Neuronal stem cell (in vitro differentiated cells): ENCODE results near the gene CYB561D1.
A peak's percentile ranks its signal among the peaks of the same experiment; 100 is the strongest.

Experiments used
- DNase-seq: peaks from one replicate; pipeline ENCODE4 v3.0.0-alpha.2; 2013; ENCODE audit warnings: low spot score
- H2AFZ ChIP-seq: one replicate; pipeline ENCODE4 v1.6.1; 2013; ENCODE audit warnings: mild to moderate bottlenecking, low read length, inconsistent platforms
- H2AK5ac ChIP-seq: 2 replicates; pipeline ENCODE4 v1.6.1; 2013; ENCODE audit warnings: low read depth, mild to moderate bottlenecking, inconsistent platforms, low read length, moderate library complexity, mixed read lengths
- H2BK120ac ChIP-seq: 2 replicates; pipeline ENCODE4 v1.6.1; 2013; ENCODE audit warnings: low read depth, mild to moderate bottlenecking, inconsistent platforms, low read length, moderate library complexity, mixed read lengths
- H2BK12ac ChIP-seq: one replicate; pipeline ENCODE4 v1.6.1; 2013; ENCODE audit warnings: low read length, inconsistent platforms
- H2BK15ac ChIP-seq: 2 replicates; pipeline ENCODE4 v1.6.1; 2013; ENCODE audit warnings: mild to moderate bottlenecking, low read length, inconsistent platforms, mixed read lengths
- H2BK5ac ChIP-seq: one replicate; pipeline ENCODE4 v1.6.1; 2013; ENCODE audit warnings: inconsistent platforms, mild to moderate bottlenecking, low read length, moderate library complexity
- H3K14ac ChIP-seq: one replicate; pipeline ENCODE4 v1.6.1; 2013; ENCODE audit warnings: low read length, inconsistent platforms
- H3K18ac ChIP-seq: 2 replicates; pipeline ENCODE4 v1.6.1; 2013; ENCODE audit warnings: low read length, inconsistent platforms
- H3K23ac ChIP-seq: 2 replicates; pipeline ENCODE4 v1.6.1; 2013; ENCODE audit warnings: low read depth, mild to moderate bottlenecking, mixed read lengths, low read length, inconsistent platforms; ENCODE audit not compliant: poor library complexity
- H3K27ac ChIP-seq: replicated peaks from 3 replicates; pipeline ENCODE4 v1.5.1; 2013; ENCODE audit warnings: low read length, inconsistent platforms
- H3K27me3 ChIP-seq, 3 experiments: 2 replicates each; pipeline ENCODE4 v1.6.1; 2013; ENCODE audit warnings: low read length in 3 of 3, mild to moderate bottlenecking in 2 of 3, inconsistent platforms in 1 of 3, low read depth in 1 of 3, mixed read lengths in 1 of 3, moderate library complexity in 1 of 3; ENCODE audit not compliant: control insufficient read depth in 3 of 3, insufficient read depth in 3 of 3
- H3K36me3 ChIP-seq, 2 donors: replicated peaks in 1 of 2; 2 replicates each; pipeline ENCODE4 v1.6.1; 2013; ENCODE audit warnings: low read length in 2 of 2; ENCODE audit not compliant: control insufficient read depth in 2 of 2, insufficient read depth in 2 of 2
- H3K4ac ChIP-seq: 2 replicates; pipeline ENCODE4 v1.6.1; 2013; ENCODE audit warnings: inconsistent platforms, mild to moderate bottlenecking, low read length, moderate library complexity
- H3K4me1 ChIP-seq, 2 donors: 1 replicate in 1 of 2; 2 replicates in 1 of 2; pipeline ENCODE4 v1.6.1; 2013; ENCODE audit warnings: low read length in 2 of 2, low read depth in 1 of 2; ENCODE audit not compliant: control insufficient read depth in 2 of 2, insufficient read depth in 1 of 2
- H3K4me2 ChIP-seq: one replicate; pipeline ENCODE4 v1.6.1; 2013; ENCODE audit warnings: mild to moderate bottlenecking, low read length, inconsistent platforms; ENCODE audit not compliant: insufficient read depth, poor library complexity, severe bottlenecking
- H3K4me3 ChIP-seq, 2 donors: 2 replicates each; pipeline ENCODE4 v1.5.1; 2013; ENCODE audit warnings: low read length in 2 of 2, mild to moderate bottlenecking in 2 of 2, inconsistent platforms in 1 of 2, moderate library complexity in 1 of 2
- H3K79me1 ChIP-seq: one replicate; pipeline ENCODE4 v1.6.1; 2013; ENCODE audit warnings: low read depth, mild to moderate bottlenecking, inconsistent platforms, low read length, moderate library complexity
- H3K9ac ChIP-seq: one replicate; pipeline ENCODE4 v1.6.1; 2013; ENCODE audit warnings: mild to moderate bottlenecking, low read depth, low read length, inconsistent platforms; ENCODE audit not compliant: poor library complexity
- H3K9me3 ChIP-seq, 2 donors: replicated peaks in 1 of 2; 2 replicates each; pipeline versions ENCODE3 to v1.6.1; 2013; ENCODE audit warnings: low read length in 2 of 2, mild to moderate bottlenecking in 2 of 2, inconsistent platforms in 1 of 2, low read depth in 1 of 2, mixed read lengths in 1 of 2, moderate library complexity in 1 of 2; ENCODE audit not compliant: control insufficient read depth in 2 of 2, insufficient read depth in 1 of 2
- H4K8ac ChIP-seq: one replicate; pipeline ENCODE4 v1.6.1; 2013; ENCODE audit warnings: low read depth, mild to moderate bottlenecking, inconsistent platforms, low read length, moderate library complexity
- H4K91ac ChIP-seq: one replicate; pipeline ENCODE4 v1.6.1; 2013; ENCODE audit warnings: low read length, low read depth, mild to moderate bottlenecking, inconsistent platforms; ENCODE audit not compliant: poor library complexity
- WGBS, 2 donors: extraction: QIAGEN DNeasy Blood & Tissue Kit; methylation state at CpG; one replicate each; pipeline ENCODE4 v1.1.7; 2013; ENCODE audit warnings: missing lambda C conversion rate in 2 of 2, mixed read lengths in 1 of 2; ENCODE audit not compliant: insufficient read length in 2 of 2, insufficient replicate concordance in 1 of 2; ENCODE audit errors: extremely low coverage in 2 of 2; 5-methylcytosine and 5-hydroxymethylcytosine counted together

The CYB561D1 gene

DNA sequence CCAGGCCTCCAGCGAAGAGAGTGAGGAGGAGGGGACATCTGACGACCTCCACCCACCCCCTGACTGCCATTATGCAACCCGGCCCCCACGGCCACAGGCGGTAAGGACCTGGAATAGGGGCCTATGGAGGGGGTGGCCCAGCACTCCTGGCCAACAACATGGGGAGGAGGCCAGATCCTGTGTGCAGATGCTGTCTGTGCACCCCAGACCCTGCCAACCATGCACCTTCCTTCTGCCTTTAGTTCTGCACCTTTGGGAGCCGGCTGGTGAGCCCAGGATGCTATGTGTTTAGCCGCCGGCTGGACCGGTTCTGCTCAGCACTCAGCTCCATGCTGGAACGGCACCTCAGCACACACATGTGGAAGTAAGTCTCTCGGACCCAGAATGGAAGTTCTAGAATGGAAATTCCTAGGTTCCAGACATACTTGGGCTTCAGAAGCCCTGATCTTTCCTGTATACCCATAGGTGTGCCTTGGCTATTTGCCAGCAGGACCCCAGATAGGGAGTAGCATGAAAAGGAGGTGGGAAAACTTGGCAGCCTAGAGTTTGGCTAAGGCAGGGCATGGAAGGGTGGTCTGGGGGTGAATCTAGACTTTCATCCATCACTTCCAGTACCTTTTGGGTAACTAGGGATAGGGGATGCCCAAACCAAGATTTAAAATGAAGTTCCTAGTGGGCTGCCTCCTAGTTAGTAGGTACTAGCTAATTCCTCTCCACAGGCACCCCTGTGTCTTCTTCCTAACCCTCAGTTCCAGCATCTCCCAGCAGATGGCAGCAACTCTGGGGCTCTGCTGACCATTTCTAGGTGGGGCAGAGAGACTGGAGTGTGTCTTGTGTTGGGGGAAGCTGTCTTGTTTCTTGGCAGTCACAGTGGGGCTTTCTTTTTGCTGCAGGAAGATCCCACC is 3.6 kb upstream of the CYB561D1 start:
- Histone ChIP-seq H3K4me1 (peaks cover 2 to 3% of the 10 kb centered on the region in 2 donors), H3K27me3 (no peaks in the 10 kb centered on the region), H3K9ac (no peak overlapping the region), H3K4ac (no peak overlapping the region), H2BK15ac (no peak overlapping the region), H3K23ac (no peak overlapping the region), H3K79me1 (no peaks in the 10 kb centered on the region), H2AFZ (no peak overlapping the region), H4K91ac (no peak overlapping the region), H3K4me2 (no peak overlapping the region), H3K9me3 (no peaks in the 10 kb centered on the region), H4K8ac (no peak overlapping the region), H3K4me3 (no peak overlapping the region), H3K14ac (no peak overlapping the region), H2BK5ac (no peak overlapping the region), H3K18ac (no peak overlapping the region), H3K27ac (no peak overlapping the region), H3K36me3 (peaks cover 17 to 61% of the 10 kb centered on the region in 2 donors), H2BK120ac (no peak overlapping the region), H2AK5ac (no peak overlapping the region), H2BK12ac (no peak overlapping the region)
- DNase-seq = no peak
- WGBS, 2 donors = no CpG with 5 or more reads among the region's 11 CpGs

DNA sequence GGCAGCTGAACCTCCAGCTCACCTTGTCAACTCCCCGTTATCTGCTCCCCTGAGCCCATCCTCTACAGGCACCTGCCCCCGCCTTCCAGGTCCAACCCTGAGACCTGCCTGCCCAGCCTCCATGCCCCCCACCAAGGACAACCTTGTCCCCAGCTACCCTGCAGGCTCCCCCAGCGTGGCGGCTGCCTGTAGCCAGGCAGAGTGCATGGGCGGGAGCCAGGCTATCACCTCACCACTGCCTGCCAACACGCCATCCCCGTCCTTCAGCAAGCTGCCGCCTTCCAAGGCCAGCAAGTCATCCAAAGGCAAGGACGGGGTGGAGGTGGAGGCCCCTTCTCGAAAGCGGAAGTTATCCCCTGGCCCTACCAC is 3.0 kb upstream of the CYB561D1 start:
- no peaks in the 10 kb centered on the region for H3K27me3 ChIP-seq
- H3K9ac ChIP-seq = no peak overlapping the region
- no peak overlapping the region for H3K27ac ChIP-seq
- no peak overlapping the region for H3K4me3 ChIP-seq
- no peak overlapping the region for H2BK5ac ChIP-seq
- peaks cover 19 to 66% of the 10 kb centered on the region in 2 donors for H3K36me3 ChIP-seq
- peaks cover 2 to 3% of the 10 kb centered on the region in 2 donors for H3K4me1 ChIP-seq
- H3K18ac ChIP-seq = no peak overlapping the region
- H2BK12ac ChIP-seq = no peak overlapping the region
- no peak overlapping the region for H3K14ac ChIP-seq
- H4K91ac ChIP-seq = no peak overlapping the region
- no peak overlapping the region for H2AFZ ChIP-seq
- H2BK120ac ChIP-seq = no peak overlapping the region
- no peaks in the 10 kb centered on the region for H3K79me1 ChIP-seq
- H3K4ac ChIP-seq = no peak overlapping the region
- DNase-seq = no peak
- peak overlapping the region; percentile 11 for H3K23ac ChIP-seq
- H3K9me3 ChIP-seq = no peaks in the 10 kb centered on the region
- H4K8ac ChIP-seq = no peak overlapping the region
- no CpG with 5 or more reads among the region's 11 CpGs for WGBS, 2 donors
- peak overlapping the region; percentile 41 for H2AK5ac ChIP-seq
- no peak overlapping the region for H2BK15ac ChIP-seq
- H3K4me2 ChIP-seq = no peak overlapping the region

DNA sequence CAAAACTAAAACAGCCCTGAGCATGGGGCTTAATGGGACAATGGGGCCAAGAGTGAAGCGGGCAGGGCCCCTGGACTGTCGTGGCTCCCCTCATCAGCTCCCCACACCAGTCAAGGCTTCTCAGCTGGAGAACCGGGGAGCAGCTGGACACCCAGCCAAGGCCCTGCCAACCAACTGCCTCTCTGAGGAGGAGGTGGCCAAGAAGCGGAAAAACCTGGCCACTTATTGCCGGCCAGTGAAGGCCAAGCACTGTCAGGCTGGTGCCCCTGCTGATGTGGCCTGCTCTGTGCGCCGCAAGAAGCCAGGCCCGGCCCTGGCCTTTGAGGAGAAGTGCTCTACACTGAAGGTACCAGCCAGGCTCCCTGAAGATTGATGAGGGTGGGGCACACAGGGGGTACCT is 2.5 kb upstream of the CYB561D1 start:
- Histone ChIP-seq H3K79me1 (no peaks in the 10 kb centered on the region), H2AFZ (no peak overlapping the region), H2BK120ac (no peak overlapping the region), H3K27me3 (no peaks in the 10 kb centered on the region), H3K27ac (no peak overlapping the region), H3K4me1 (peaks cover 2 to 3% of the 10 kb centered on the region in 2 donors), H3K4ac (no peak overlapping the region), H2BK12ac (no peak overlapping the region), H2BK15ac (no peak overlapping the region), H4K8ac (no peak overlapping the region), H3K4me3 (no peak overlapping the region), H3K4me2 (no peak overlapping the region), H3K36me3 (peaks cover 23 to 66% of the 10 kb centered on the region in 2 donors), H3K14ac (no peak overlapping the region), H4K91ac (no peak overlapping the region), H2BK5ac (no peak overlapping the region), H2AK5ac (peak overlapping the region; percentile 41), H3K9ac (peak overlapping the region; percentile 24), H3K18ac (no peak overlapping the region), H3K9me3 (no peaks in the 10 kb centered on the region), H3K23ac (no peak overlapping the region)
- WGBS, 2 donors = no CpG with 5 or more reads among the region's 8 CpGs
- DNase-seq = no peak

DNA sequence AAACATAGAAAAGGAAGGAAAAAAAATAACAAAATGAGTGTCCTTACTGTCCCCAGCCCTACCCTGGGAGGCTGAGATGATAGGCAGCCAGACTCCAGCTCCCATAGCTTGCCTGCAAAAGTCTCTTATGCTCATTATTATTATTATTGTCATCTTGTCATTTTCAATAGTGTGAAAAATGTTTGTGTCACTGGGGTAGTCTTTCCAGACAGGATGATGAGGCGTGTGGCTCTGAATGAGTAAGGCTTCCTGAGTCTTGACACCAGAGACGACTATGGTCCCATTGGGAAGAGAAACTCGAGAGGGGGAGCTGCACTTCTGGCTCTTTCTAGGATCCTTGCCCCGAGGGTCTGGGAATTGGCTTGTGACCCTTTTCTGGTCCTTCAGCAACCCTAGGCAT is 1.1 kb upstream of the CYB561D1 start:
- WGBS, 2 donors = no CpG with 5 or more reads among the region's 4 CpGs
- Histone ChIP-seq H4K91ac (no peak overlapping the region), H2BK12ac (no peak overlapping the region), H3K27ac (no peak overlapping the region), H3K36me3 (peaks cover 21 to 56% of the 10 kb centered on the region in 2 donors), H2AFZ (no peak overlapping the region), H3K14ac (no peak overlapping the region), H3K23ac (no peak overlapping the region), H2BK15ac (no peak overlapping the region), H3K18ac (no peak overlapping the region), H3K4me2 (no peak overlapping the region), H3K4ac (no peak overlapping the region), H3K9ac (no peak overlapping the region), H2AK5ac (no peak overlapping the region), H3K4me3 (no peak overlapping the region), H2BK5ac (no peak overlapping the region), H3K27me3 (no peaks in the 10 kb centered on the region), H3K79me1 (no peaks in the 10 kb centered on the region), H3K4me1 (peaks cover 5 to 8% of the 10 kb centered on the region in 2 donors), H3K9me3 (no peaks in the 10 kb centered on the region), H2BK120ac (no peak overlapping the region), H4K8ac (no peak overlapping the region)
- no peak for DNase-seq
